Panc1 (cell line): ENCODE results near the gene EXOC8.
"Not testable (repeated sequence)": the region's sequence is repeated elsewhere in the genome, so short reads cannot be mapped to it uniquely, and the experiment has no call there.

Source experiments
- CTCF ChIP-seq: fragments of 450-650 bp; IDR thresholded peaks from 2 replicates; pipeline ENCODE4 v1.5.1; 2017; ENCODE audit warnings: mild to moderate bottlenecking
- POLR2AphosphoS5 ChIP-seq: IDR thresholded peaks from 2 replicates; pipeline ENCODE4 v1.6.1; 2012; ENCODE audit warnings: mild to moderate bottlenecking, low read depth, low read length, moderate library complexity
- REST ChIP-seq, 2 experiments: IDR thresholded peaks; 2 replicates each; pipeline ENCODE4 v1.6.1; 2011 to 2012; ENCODE audit warnings: low read depth in 2 of 2, control low read depth in 1 of 2, low read length in 1 of 2, mild to moderate bottlenecking in 1 of 2, moderate library complexity in 1 of 2; ENCODE audit not compliant: insufficient read depth in 1 of 2

- not testable (repeated sequence) for TF ChIP-seq CTCF; POLR2AphosphoS5; REST (IDR thresholded peaks at IDR 0.05; ENCODE audit: insufficient read depth in 1 of 2, low read depth in 2 of 2, low read length in 1 of 2)
Observed at GRCh38 chr1:231348856-231349255, 11.2 kb upstream of the EXOC8 start.
